ENCODE measurements around the gene HNRNPF. TPM values are rescaled to one million over a fixed set of nuclear protein-coding genes. Genes with fewer than 3 reads are reported as not detected.

HNRNPF gene
- total and polyA plus RNA-seq, 11 donors = 24.0 to 142 (median 79.1) TPM

DNA sequence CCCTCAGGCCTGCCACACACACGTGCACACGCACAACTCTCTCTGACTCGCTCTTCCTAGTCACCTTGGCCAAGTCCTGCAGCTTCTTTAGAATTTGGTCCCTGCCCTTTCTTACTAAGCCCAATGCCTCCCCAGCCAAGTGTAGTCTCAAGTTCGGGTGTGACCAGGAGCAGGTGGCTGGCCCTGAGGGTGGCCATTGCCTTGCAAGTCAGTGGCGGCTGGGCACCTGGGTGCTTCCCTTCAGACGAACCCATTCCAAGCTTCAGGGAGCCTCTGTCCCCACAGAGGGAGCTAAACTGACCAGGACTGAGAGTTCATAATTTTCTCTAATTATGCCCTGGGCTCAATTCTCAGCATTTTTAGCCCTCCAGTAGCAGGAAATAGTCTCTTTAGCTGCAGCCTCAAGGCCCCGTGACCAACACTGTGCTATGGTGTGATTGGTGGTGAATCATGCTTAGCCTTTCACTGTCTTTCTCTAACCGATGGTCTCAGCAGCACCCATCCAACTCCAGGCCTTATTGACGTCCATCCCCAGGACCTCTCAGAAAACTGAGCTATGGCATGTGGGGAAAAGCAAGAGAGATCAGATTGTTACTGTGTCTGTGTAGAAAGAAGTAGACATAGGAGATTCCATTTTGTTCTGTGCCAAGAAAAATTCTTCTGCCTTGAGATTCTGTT lies 72.2 kb downstream of the HNRNPF start:
- no peak overlapping the region for H3K27ac ChIP-seq
- no peak for ATAC-seq
- H3K4me1 ChIP-seq = peaks cover 0 to 11% (median 0%) of the 10 kb centered on the region in 12 donors
- no peak for TF ChIP-seq POLR2A (IDR thresholded peaks at IDR 0.05)
- TF ChIP-seq, protein P1, sequence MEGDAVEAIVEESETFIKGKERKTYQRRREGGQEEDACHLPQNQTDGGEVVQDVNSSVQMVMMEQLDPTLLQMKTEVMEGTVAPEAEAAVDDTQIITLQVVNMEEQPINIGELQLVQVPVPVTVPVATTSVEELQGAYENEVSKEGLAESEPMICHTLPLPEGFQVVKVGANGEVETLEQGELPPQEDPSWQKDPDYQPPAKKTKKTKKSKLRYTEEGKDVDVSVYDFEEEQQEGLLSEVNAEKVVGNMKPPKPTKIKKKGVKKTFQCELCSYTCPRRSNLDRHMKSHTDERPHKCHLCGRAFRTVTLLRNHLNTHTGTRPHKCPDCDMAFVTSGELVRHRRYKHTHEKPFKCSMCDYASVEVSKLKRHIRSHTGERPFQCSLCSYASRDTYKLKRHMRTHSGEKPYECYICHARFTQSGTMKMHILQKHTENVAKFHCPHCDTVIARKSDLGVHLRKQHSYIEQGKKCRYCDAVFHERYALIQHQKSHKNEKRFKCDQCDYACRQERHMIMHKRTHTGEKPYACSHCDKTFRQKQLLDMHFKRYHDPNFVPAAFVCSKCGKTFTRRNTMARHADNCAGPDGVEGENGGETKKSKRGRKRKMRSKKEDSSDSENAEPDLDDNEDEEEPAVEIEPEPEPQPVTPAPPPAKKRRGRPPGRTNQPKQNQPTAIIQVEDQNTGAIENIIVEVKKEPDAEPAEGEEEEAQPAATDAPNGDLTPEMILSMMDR (IDR thresholded peaks at IDR 0.05) = no peak
- peaks cover 0 to 20% (median 3%) of the 10 kb centered on the region in 9 donors for H3K27me3 ChIP-seq
- H3K4me3 ChIP-seq = no peak overlapping the region
- intact Hi-C loops (cut with DNase I) = no loop called here
- H3K9me3 ChIP-seq = no peaks in the 10 kb centered on the region
- DNase-seq = peak in 1 of 5 donors; percentile 12
- WGBS, 4 donors = 83 to 88% (median 86%) methylated on average over 9 of the region's 9 CpGs
- no peaks in the 10 kb centered on the region for H3K36me3 ChIP-seq

DNA sequence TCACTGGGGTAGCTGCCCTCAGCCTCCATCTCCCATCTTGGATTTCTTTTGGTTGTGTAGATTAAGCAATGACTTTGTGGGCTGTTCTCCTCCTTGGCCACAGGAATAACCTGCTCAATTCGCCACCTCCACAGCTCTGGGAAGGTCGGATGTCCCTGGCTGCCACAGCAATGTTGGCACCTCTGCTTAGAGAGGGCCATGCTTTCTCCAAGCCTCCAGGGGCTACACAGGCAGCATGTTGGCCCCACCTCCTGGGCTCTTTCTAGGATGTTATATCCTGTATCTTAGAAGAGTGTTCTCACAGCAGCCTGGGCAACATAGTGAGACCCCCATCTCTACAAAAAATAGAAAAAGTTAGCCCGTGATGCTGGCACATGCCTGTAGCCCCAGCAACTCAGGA lies 72.9 kb downstream of the HNRNPF start:
- Histone ChIP-seq H3K4me3 (no peak overlapping the region), H3K36me3 (no peaks in the 10 kb centered on the region), H3K4me1 (peaks cover 0 to 14% (median 0%) of the 10 kb centered on the region in 12 donors), H3K9me3 (no peaks in the 10 kb centered on the region), H3K27me3 (peaks cover 0 to 20% (median 3%) of the 10 kb centered on the region in 9 donors), H3K27ac (no peak overlapping the region)
- ATAC-seq (no peak), DNase-seq (peak in 1 of 5 donors; percentile 1)
- intact Hi-C loops (cut with DNase I) = no loop called here
- 84 to 92% (median 86%) methylated on average over 3 of the region's 3 CpGs for WGBS, 4 donors
- no peak for TF ChIP-seq POLR2A (IDR thresholded peaks at IDR 0.05)
- TF ChIP-seq, protein P1 (IDR thresholded peaks at IDR 0.05) = no peak

Other genes with a start within 250 kb of the HNRNPF start
- 1 to 10 TPM in 6 of 9 donors, under 1 TPM in 3; 0.49 to 5.1 (median 1.4) TPM for gene RASGEF1A, start 142.1 kb downstream of the HNRNPF start, total RNA-seq
- gene RASGEF1A, start 142.1 kb downstream of the HNRNPF start, polyA plus RNA-seq = under 1 TPM; 0.14 to 0.42 TPM
- not detected for gene FXYD4, start 37.5 kb downstream of the HNRNPF start, total RNA-seq
- under 1 TPM in 1 of 2 donors, not detected in 1; 0.14 TPM for gene FXYD4, start 37.5 kb downstream of the HNRNPF start, polyA plus RNA-seq
- 1 to 10 TPM; 1.8 to 5.1 (median 2.4) TPM for gene ZNF487, start 27.9 kb upstream of the HNRNPF start, total RNA-seq
- gene ZNF487, start 27.9 kb upstream of the HNRNPF start, polyA plus RNA-seq = 1 to 10 TPM; 2.2 to 3.4 TPM
- 1 to 10 TPM; 1.1 to 3.7 (median 1.9) TPM for gene ZNF239, start 165.4 kb upstream of the HNRNPF start, total RNA-seq
- 1 to 10 TPM in 1 of 2 donors, under 1 TPM in 1; 0.53 to 1.9 TPM for gene ZNF239, start 165.4 kb upstream of the HNRNPF start, polyA plus RNA-seq
- 1 to 10 TPM in 8 of 9 donors, under 1 TPM in 1; 0.40 to 2.6 (median 1.9) TPM for gene ZNF485, start 197.3 kb upstream of the HNRNPF start, total RNA-seq
- 1 to 10 TPM; 1.2 to 1.5 TPM for gene ZNF485, start 197.3 kb upstream of the HNRNPF start, polyA plus RNA-seq
- 10 to 100 TPM; 32.8 to 61.7 (median 42.4) TPM for gene ZNF32, start 239.7 kb upstream of the HNRNPF start, total RNA-seq
- 10 to 100 TPM; 39.4 to 78.2 TPM for gene ZNF32, start 239.7 kb upstream of the HNRNPF start, polyA plus RNA-seq